Natural killer cell (primary cell): ENCODE data around the gene BCAS3. TPM values are rescaled to one million over a fixed set of nuclear protein-coding genes. Genes with fewer than 3 reads are reported as not detected.

Source experiments
- ATAC-seq, 3 donors: fragments of 150-1000 bp in 2 of 3; fragments of 200-7000 bp in 1 of 3; cut with Tn5 transposase; 1 replicate in 1 of 3; 2 replicates in 2 of 3; pipeline ENCODE4 v1.10.0; 2021; ENCODE audit warnings: mild to moderate bottlenecking in 2 of 3, moderate library complexity in 2 of 3
- DNase-seq, 2 donors: peaks; one replicate each; pipeline versions ENCODE4 v3.0.0 to v3.0.0-alpha.2; 2013 to 2021; ENCODE audit warnings: mixed read lengths in 1 of 2
- H3K27ac ChIP-seq: one replicate; pipeline ENCODE4 v1.5.1; 2013; ENCODE audit warnings: mild to moderate bottlenecking, low read length
- H3K27me3 ChIP-seq: one replicate; pipeline ENCODE4 v1.6.1; 2013; ENCODE audit warnings: low read length; ENCODE audit not compliant: control insufficient read depth, insufficient read depth
- H3K36me3 ChIP-seq: one replicate; pipeline ENCODE4 v1.6.1; 2013; ENCODE audit warnings: low read length; ENCODE audit not compliant: control insufficient read depth, insufficient read depth
- H3K4me1 ChIP-seq: one replicate; pipeline ENCODE4 v1.6.1; 2013; ENCODE audit warnings: low read length; ENCODE audit not compliant: control insufficient read depth, insufficient read depth
- H3K4me3 ChIP-seq: one replicate; pipeline ENCODE4 v1.5.1; 2013; ENCODE audit warnings: low read length
- H3K9me3 ChIP-seq: one replicate; pipeline ENCODE4 v1.6.1; 2013; ENCODE audit warnings: low read length; ENCODE audit not compliant: control insufficient read depth, insufficient read depth
- H3K27ac Mint-ChIP-seq, 2 donors: one replicate each; pipeline ENCODE4 v1.8.0; 2022; ENCODE audit warnings: mild to moderate bottlenecking in 2 of 2, mixed read lengths in 2 of 2, moderate library complexity in 1 of 2
- H3K27me3 Mint-ChIP-seq, 2 donors: one replicate each; pipeline ENCODE4 v1.8.0; 2022; ENCODE audit warnings: low read depth in 2 of 2, mixed read lengths in 2 of 2
- H3K36me3 Mint-ChIP-seq: one replicate; pipeline ENCODE4 v1.8.0; 2022; ENCODE audit warnings: mixed read lengths
- H3K4me1 Mint-ChIP-seq, 2 donors: one replicate each; pipeline ENCODE4 v1.8.0; 2022; ENCODE audit warnings: mixed read lengths in 2 of 2
- H3K4me3 Mint-ChIP-seq: one replicate; pipeline ENCODE4 v1.8.0; 2022; ENCODE audit warnings: mild to moderate bottlenecking, moderate library complexity, mixed read lengths
- H3K9me3 Mint-ChIP-seq, 2 donors: one replicate each; pipeline ENCODE4 v1.8.0; 2022; ENCODE audit warnings: mixed read lengths in 2 of 2
- WGBS: methylation state at CpG from one replicate; pipeline ENCODE4 v1.1.7; 2013; ENCODE audit warnings: missing lambda C conversion rate; ENCODE audit not compliant: insufficient coverage; 5-methylcytosine and 5-hydroxymethylcytosine counted together
- intact Hi-C: fragments of 100-400 bp; cut with micrococcal nuclease; formaldehyde crosslinking; loops from one replicate; pipeline ENCODE4 v1.14.2; 2022
- total RNA-seq, 4 donors: library from RNA; stranded (reverse); fragments of 120-200 nt in 1 of 4; gene quantifications; one replicate each; pipeline versions ENCODE4 v1.2.3 to v1.2.4, GENCODE V29; 2013 to 2022
- TF ChIP-seq, protein P1 (sequence below): fragments of 200-600 bp; IDR thresholded peaks from one replicate; pipeline ENCODE4 v1.8.0; 2022; ENCODE audit warnings: antibody characterized with exemption

The BCAS3 gene
- total RNA-seq, 3 donors from 2014 or later (not counting 1 experiment from before 2014, with no cell fraction given): 60.5 to 87.8 (median 72.0) TPM

GRCh38 chr17:60798576-60798975, 120.9 kb downstream of the BCAS3 start:
- Mint-ChIP-seq H3K4me3 (no peak overlapping the region), H3K36me3 (no peaks in the 10 kb centered on the region), H3K4me1 (peaks cover 6% of the 10 kb centered on the region in 2 donors), H3K27ac (no peak overlapping the region), H3K9me3 (no peaks in the 10 kb centered on the region), H3K27me3 (no peaks in the 10 kb centered on the region)
- Histone ChIP-seq H3K27ac (no peak overlapping the region), H3K4me3 (no peak overlapping the region), H3K36me3 (no peaks in the 10 kb centered on the region), H3K27me3 (no peaks in the 10 kb centered on the region), H3K9me3 (no peaks in the 10 kb centered on the region), H3K4me1 (no peaks in the 10 kb centered on the region)
- 96% methylated on average over 5 of the region's 8 CpGs for WGBS
- TF ChIP-seq, protein P1, sequence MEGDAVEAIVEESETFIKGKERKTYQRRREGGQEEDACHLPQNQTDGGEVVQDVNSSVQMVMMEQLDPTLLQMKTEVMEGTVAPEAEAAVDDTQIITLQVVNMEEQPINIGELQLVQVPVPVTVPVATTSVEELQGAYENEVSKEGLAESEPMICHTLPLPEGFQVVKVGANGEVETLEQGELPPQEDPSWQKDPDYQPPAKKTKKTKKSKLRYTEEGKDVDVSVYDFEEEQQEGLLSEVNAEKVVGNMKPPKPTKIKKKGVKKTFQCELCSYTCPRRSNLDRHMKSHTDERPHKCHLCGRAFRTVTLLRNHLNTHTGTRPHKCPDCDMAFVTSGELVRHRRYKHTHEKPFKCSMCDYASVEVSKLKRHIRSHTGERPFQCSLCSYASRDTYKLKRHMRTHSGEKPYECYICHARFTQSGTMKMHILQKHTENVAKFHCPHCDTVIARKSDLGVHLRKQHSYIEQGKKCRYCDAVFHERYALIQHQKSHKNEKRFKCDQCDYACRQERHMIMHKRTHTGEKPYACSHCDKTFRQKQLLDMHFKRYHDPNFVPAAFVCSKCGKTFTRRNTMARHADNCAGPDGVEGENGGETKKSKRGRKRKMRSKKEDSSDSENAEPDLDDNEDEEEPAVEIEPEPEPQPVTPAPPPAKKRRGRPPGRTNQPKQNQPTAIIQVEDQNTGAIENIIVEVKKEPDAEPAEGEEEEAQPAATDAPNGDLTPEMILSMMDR: no peak
- intact Hi-C loops: no loop called here
- DNase-seq (no peak), ATAC-seq (no peak)

GRCh38 chr17:60802377-60802776, 124.7 kb downstream of the BCAS3 start:
- H3K4me1 Mint-ChIP-seq: no peaks in the 10 kb centered on the region
- H3K27ac ChIP-seq: no peak overlapping the region
- intact Hi-C loops: no loop called here
- WGBS: 95% methylated on average over 5 of the region's 6 CpGs
- no peaks in the 10 kb centered on the region for H3K27me3 Mint-ChIP-seq
- TF ChIP-seq, protein P1: no peak
- no peaks in the 10 kb centered on the region for H3K36me3 Mint-ChIP-seq
- H3K4me1 ChIP-seq: no peaks in the 10 kb centered on the region
- H3K9me3 ChIP-seq: no peaks in the 10 kb centered on the region
- no peak overlapping the region for H3K4me3 ChIP-seq
- no peaks in the 10 kb centered on the region for H3K9me3 Mint-ChIP-seq
- no peak overlapping the region for H3K27ac Mint-ChIP-seq
- no peaks in the 10 kb centered on the region for H3K27me3 ChIP-seq
- H3K4me3 Mint-ChIP-seq: no peak overlapping the region
- no peak for DNase-seq
- ATAC-seq: no peak
- H3K36me3 ChIP-seq: no peaks in the 10 kb centered on the region

DNA sequence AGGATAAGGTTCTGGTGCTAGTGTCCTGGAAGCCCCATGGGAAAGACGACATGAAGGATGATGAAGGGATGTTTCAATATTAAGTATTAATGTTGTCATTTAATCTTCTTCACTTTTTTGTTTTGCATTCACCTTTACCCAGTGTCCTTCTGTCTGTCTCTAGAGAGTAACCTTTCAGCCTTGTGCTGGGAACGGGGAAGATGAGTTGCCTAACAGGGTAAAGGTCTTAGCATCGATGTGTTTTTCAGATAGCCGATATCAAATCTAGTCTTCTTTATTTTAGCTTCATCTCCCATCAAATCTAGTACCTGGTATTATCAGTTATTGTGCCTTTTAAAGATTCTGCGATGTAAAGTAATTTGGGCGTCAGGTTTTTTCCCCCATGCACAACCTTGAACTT, 125.4 kb downstream of the BCAS3 start:
- no peaks in the 10 kb centered on the region for H3K27me3 ChIP-seq
- Mint-ChIP-seq H3K4me3 (no peak overlapping the region), H3K4me1 (no peaks in the 10 kb centered on the region), H3K27me3 (no peaks in the 10 kb centered on the region), H3K9me3 (no peaks in the 10 kb centered on the region), H3K36me3 (no peaks in the 10 kb centered on the region), H3K27ac (no peak overlapping the region)
- no peak overlapping the region for H3K4me3 ChIP-seq
- 97% methylated on average over 5 of the region's 6 CpGs for WGBS
- TF ChIP-seq, protein P1: no peak
- DNase-seq (no peak), ATAC-seq (no peak)
- no peaks in the 10 kb centered on the region for H3K4me1 ChIP-seq
- intact Hi-C loops: no loop called here
- H3K27ac ChIP-seq: no peak overlapping the region
- no peaks in the 10 kb centered on the region for H3K36me3 ChIP-seq
- H3K9me3 ChIP-seq: no peaks in the 10 kb centered on the region

DNA sequence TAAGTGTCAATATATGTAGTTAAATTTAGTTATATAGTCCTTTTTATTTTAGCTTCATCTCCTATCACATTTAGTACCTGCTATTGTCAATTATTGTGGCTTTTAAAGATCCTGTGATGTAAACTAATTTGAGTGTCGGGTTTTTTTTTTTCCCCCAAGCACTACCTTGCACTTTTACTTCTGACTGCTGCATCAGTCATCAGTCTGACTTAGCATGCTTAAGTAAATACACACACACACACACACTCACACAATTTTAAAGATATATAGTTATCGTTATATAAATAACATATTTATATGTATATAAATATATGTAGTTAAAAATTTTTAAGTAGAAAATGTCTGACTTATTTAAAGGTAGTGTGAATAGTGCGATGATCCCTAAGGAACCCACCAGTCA, 127.2 kb downstream of the BCAS3 start:
- Histone ChIP-seq H3K4me1 (no peaks in the 10 kb centered on the region), H3K27ac (no peak overlapping the region), H3K9me3 (no peaks in the 10 kb centered on the region), H3K36me3 (no peaks in the 10 kb centered on the region), H3K27me3 (no peaks in the 10 kb centered on the region), H3K4me3 (no peak overlapping the region)
- TF ChIP-seq, protein P1: no peak
- H3K27me3 Mint-ChIP-seq: no peaks in the 10 kb centered on the region
- no peaks in the 10 kb centered on the region for H3K9me3 Mint-ChIP-seq
- 100% methylated on average over 1 of the region's 3 CpGs for WGBS
- no peak for DNase-seq
- H3K27ac Mint-ChIP-seq: no peak overlapping the region
- intact Hi-C loops: no loop called here
- ATAC-seq: no peak
- peaks cover 6% of the 10 kb centered on the region in 2 donors for H3K4me1 Mint-ChIP-seq
- H3K36me3 Mint-ChIP-seq: no peaks in the 10 kb centered on the region
- no peak overlapping the region for H3K4me3 Mint-ChIP-seq
